ENCODE data around the gene KLF17.

GRCh38 chr1:44134071-44134920 is 15.7 kb downstream of the KLF17 start:
- TF ChIP-seq, protein P1, sequence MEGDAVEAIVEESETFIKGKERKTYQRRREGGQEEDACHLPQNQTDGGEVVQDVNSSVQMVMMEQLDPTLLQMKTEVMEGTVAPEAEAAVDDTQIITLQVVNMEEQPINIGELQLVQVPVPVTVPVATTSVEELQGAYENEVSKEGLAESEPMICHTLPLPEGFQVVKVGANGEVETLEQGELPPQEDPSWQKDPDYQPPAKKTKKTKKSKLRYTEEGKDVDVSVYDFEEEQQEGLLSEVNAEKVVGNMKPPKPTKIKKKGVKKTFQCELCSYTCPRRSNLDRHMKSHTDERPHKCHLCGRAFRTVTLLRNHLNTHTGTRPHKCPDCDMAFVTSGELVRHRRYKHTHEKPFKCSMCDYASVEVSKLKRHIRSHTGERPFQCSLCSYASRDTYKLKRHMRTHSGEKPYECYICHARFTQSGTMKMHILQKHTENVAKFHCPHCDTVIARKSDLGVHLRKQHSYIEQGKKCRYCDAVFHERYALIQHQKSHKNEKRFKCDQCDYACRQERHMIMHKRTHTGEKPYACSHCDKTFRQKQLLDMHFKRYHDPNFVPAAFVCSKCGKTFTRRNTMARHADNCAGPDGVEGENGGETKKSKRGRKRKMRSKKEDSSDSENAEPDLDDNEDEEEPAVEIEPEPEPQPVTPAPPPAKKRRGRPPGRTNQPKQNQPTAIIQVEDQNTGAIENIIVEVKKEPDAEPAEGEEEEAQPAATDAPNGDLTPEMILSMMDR (IDR thresholded peaks at IDR 0.05): no peak
- no peak for TF ChIP-seq POLR2A (IDR thresholded peaks at IDR 0.05)

All from heart left ventricle (tissue), 13 donors.